Activated CD4-positive, CD25-positive, alpha-beta regulatory T cell (primary cell): ENCODE data around the gene SPACA5.
"Not testable (repeated sequence)": the region's sequence is repeated elsewhere in the genome, so short reads cannot be mapped to it uniquely, and the experiment has no call there.

Experiments used
- DNase-seq, 4 experiments: peaks; one replicate each; lab custom pipeline; 2025; lab: John Stamatoyannopoulos, UW

SPACA5 gene

GRCh38 chrX:48021026-48021900 is 14.5 kb downstream of the SPACA5 start:
- peak; percentile 36 to 56 (median 46) for DNase-seq

DNA sequence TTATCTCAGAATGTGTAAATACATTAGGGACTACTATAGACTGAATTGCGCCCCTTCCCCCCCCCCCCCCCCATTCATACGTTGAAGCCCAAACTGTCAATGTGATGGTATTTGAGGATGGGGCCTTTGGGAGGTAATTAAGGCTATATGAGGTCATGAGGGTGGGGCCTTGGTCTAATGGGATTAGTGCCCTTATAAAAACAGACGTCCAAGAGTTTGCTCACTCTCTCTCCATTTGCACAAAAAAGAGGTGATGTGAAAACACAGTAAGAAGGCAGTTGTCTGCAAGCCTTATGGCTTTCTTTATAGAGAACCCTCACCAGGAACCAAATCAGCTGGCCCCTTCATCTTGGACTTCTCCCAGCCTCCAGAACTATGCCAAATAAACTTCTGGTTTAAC is 15.3 kb downstream of the SPACA5 start:
- DNase-seq = no peak

DNA sequence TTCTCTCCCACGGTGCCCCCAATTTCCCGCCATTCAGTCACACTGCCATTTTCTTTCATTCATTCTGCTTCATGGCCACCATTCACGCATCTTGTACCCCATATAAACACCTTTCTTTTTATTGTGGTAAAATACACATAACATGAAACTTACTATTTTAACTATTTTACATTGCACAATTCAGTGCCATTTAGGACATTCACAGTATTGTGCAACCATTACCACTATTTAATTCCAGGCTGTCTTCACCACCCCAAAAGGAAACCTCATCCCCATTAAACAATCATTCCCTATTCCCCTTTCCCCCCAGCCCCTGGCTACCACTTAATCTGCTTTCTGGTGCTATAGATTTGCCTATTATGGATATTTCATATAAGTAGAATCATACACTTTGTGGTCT is 15.9 kb downstream of the SPACA5 start:
- DNase-seq = no peak

- DNase-seq = peak in 2 of 4 experiments; percentile 5 to 8
Measured at GRCh38 chrX:48025561-48025960, 18.8 kb downstream of the SPACA5 start.

- not testable (repeated sequence) for DNase-seq
Measured at GRCh38 chrX:48027545-48027944, 20.8 kb downstream of the SPACA5 start.

DNA sequence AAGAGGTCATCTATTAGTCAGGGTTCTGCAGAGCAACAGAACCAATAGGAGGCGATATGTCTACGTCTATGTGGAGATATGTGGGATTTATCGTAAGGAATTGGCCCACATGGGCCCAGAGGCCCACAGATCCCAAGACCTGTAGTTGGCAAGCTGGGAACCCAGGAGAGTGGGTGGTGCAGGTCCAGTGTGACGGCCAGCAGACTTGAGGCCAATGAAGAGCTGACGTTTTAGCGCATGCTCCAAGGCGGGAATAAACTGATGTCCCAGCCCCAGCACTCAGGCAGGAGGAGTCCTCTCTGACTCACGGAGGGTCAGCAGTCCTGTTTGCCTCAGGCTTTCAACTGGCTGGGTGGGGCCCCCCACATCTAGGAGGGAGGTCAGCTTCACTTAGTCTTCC is 21.3 kb downstream of the SPACA5 start:
- DNase-seq = no peak

DNA sequence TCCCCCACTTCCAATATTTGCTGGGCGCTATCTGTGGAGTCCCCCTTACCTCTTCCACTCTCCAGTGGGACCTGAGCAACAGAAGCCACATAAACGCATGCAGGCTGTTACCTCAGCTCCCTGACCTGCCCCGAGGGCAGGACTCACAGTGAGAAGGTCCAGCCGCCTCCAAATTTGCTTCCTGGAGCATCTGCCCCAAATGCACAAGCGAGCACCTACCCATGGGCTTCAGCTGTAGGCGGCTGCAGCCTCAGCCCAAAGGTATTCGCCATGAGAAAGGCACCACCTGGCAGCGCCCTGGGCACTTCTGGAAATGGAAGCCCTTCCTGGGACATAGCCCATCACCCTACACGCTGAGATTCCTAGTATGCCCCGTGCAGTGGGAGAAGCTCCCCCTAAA is 23.4 kb downstream of the SPACA5 start:
- no peak for DNase-seq

GRCh38 chrX:48030641-48031173 is 23.9 kb downstream of the SPACA5 start:
- DNase-seq = not testable (repeated sequence)

DNA sequence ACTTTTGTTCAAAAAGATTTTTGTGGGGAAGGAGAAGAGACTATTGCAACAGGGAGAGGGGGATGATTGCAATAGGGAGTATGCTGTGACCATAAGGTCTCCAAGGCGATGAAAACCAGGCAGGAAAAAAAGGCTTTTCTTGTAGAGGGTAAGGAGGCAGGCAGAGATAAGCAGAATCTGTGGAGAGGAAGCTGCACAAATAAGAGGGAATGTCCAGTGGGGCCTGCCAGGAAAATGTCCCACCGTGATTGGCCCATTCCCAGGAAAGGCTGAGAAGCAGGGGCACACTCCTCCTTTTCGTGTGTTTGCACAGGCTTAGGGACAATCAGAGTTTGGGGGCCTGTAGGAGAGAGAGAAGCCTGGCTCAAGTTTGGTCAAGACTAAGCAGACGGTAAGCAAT is 29.1 kb downstream of the SPACA5 start:
- DNase-seq = no peak

DNA sequence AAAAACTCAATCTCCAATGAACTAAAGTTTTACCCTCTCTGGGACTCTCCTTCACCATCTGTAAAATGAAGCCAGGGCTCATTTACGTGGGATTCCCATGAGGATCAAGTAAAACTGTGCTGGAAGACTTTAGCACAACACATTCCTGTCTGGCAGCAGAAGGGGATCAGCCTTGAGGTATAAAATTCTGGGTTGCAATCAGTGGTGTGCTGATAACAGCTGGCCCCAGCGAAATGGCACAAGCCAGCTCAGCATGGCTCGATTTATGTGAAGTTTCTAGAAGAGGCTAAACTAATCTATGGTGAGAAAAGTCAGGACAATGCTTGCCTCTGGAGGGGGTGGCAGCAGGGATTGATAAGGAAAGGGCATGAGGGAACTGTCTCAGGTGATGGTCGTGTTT is 36.3 kb downstream of the SPACA5 start:
- DNase-seq = no peak

DNA sequence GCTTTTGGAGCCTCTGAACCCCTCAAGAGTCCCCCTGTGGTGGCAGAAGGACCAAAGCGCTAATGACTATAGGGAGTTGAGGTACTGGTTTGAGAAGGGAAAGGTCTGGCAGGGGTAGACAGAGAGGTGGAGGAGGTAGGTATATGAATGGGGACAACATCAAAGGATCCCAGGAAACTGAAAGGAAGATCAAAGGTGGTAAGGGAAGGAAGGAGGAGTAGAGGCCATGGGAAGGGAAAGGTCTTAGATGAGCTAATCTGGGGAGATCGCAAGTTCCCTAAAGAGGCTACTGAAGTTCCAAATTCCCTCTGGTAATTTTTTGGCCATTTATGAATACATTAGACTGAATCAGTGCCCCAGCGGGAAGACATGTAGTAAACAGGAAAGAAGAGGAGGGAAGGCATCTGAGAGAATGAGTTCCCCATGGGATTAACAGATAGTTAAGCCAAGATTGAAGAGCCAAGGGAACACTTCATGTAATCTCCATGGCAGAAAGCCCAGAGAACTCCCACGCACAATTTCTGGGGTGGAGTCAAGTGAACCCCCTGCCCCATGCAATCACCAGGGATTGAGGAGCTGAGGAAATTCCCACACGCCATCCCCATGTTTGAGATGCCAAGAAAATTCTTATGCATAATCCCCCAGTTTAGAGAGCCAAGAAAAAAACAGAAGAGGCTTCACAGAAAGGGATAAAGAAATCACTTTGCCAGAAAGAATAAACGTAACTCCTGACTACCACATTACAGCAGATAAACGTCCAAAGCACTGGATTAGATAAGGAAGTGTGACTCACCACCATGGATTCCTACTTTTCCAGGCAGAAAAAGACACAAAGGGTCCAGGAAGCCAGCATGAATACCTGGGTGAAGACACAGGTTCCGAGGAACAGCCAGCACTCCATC is 38.9 kb downstream of the SPACA5 start:
- DNase-seq = no peak

- DNase-seq = no peak
Measured at GRCh38 chrX:48046846-48047245, 40.1 kb downstream of the SPACA5 start.

GRCh38 chrX:48058621-48059295 is 52.0 kb downstream of the SPACA5 start:
- DNase-seq = no peak

DNA sequence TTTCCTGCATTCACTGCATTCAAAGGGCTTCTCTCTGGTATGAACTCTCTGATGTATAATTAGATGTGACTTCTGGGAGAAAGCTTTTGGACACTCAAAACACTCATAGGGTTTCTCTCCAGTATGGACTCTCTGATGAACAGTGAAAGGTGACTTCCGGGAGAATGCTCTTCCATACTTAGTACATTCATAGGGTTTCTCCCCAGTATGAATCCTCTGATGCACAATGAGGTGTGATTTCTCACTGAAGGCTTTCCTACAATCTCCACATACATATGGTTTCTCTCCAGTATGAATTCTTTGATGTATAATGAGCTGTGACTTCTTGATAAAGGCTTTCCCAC is 52.5 kb downstream of the SPACA5 start:
- DNase-seq = no peak
